ENCODE measurements around the gene ZNF396. TPM values are rescaled to one million over a fixed set of nuclear protein-coding genes. Genes with fewer than 3 reads are reported as not detected.
A peak's percentile ranks its signal among the peaks of the same experiment; 100 is the strongest.

The ZNF396 gene
- total and polyA plus RNA-seq, 2 donors (not counting 1 experiment from before 2014, with no cell fraction given): 0.40 to 3.2 TPM

- CTCF ChIA-PET: interaction anchor here (1.0 to 2.2 kb wide), 7 partner anchors 9 to 875 kb away, joined by 3 to 12 read pairs (median 4); no protein-coding TSS in a partner anchor
- no peaks in the 10 kb centered on the region for H3K79me2 ChIP-seq (ENCODE audit: control insufficient read depth, insufficient read depth, low read length)
- no peak overlapping the region for H3K27ac Mint-ChIP-seq
- H3K27me3 ChIP-seq (replicated peaks in 1 of 4; ENCODE audit: control extremely low read depth in 1 of 4, control insufficient read depth in 3 of 4, insufficient read depth in 4 of 4, low read length in 3 of 4): no peaks in the 10 kb centered on the region
- peaks cover 45% of the 10 kb centered on the region for H3K4me1 Mint-ChIP-seq
- H3K4me1 ChIP-seq (ENCODE audit: control insufficient read depth in 2 of 2, insufficient read depth in 2 of 2, low read length in 2 of 2): peaks cover 42 to 51% of the 10 kb centered on the region in 2 donors
- DNase-seq (peak; percentile 14), ATAC-seq (ENCODE audit: low read depth) (no peak)
- H2AFZ ChIP-seq (ENCODE audit: insufficient read depth, low read depth, low read length, poor library complexity, severe bottlenecking): no peak overlapping the region
- POLR2A ChIA-PET: no interaction called here
- H4K20me1 ChIP-seq (ENCODE audit: control insufficient read depth, insufficient read depth, low read length, poor library complexity, severe bottlenecking): no peaks in the 10 kb centered on the region
- H3K27me3 Mint-ChIP-seq: no peaks in the 10 kb centered on the region
- peaks cover 0 to 5% (median 0%) of the 10 kb centered on the region in 3 donors for H3K9me3 ChIP-seq (ENCODE audit: control extremely low read depth in 1 of 3, control insufficient read depth in 2 of 3, insufficient read depth in 1 of 3, low read length in 2 of 3)
- TF ChIP-seq EZH2 (IDR thresholded peaks at IDR 0.05; ENCODE audit: borderline replicate concordance, insufficient read depth, low read depth, low read length, poor library complexity, severe bottlenecking): no peak
- TF ChIP-seq, protein P1, sequence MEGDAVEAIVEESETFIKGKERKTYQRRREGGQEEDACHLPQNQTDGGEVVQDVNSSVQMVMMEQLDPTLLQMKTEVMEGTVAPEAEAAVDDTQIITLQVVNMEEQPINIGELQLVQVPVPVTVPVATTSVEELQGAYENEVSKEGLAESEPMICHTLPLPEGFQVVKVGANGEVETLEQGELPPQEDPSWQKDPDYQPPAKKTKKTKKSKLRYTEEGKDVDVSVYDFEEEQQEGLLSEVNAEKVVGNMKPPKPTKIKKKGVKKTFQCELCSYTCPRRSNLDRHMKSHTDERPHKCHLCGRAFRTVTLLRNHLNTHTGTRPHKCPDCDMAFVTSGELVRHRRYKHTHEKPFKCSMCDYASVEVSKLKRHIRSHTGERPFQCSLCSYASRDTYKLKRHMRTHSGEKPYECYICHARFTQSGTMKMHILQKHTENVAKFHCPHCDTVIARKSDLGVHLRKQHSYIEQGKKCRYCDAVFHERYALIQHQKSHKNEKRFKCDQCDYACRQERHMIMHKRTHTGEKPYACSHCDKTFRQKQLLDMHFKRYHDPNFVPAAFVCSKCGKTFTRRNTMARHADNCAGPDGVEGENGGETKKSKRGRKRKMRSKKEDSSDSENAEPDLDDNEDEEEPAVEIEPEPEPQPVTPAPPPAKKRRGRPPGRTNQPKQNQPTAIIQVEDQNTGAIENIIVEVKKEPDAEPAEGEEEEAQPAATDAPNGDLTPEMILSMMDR (IDR thresholded peaks at IDR 0.05): no peak
- H3K4me2 ChIP-seq (replicated peaks; ENCODE audit: low read depth, low read length, poor library complexity, severe bottlenecking): no peak overlapping the region
- 94% methylated on average over 3 of the region's 5 CpGs for WGBS (ENCODE audit: insufficient coverage)
- no peak overlapping the region for H3K4me3 ChIP-seq (ENCODE audit: control extremely low read depth in 1 of 5, extremely low read depth in 1 of 5, insufficient read depth in 1 of 5, low read depth in 2 of 5, low read length in 4 of 5)
- H3K9ac ChIP-seq (ENCODE audit: low read length): no peak overlapping the region
- intact Hi-C loops (cut with micrococcal nuclease): loop anchor here (1.0 to 10.0 kb wide), 6 partner anchors 23 to 541 kb away; partner anchors contain the start of gene INO80C
- H3K4me3 Mint-ChIP-seq: no peak overlapping the region
- H3K9me3 Mint-ChIP-seq (ENCODE audit: insufficient read depth): no peaks in the 10 kb centered on the region
- H3K36me3 ChIP-seq (replicated peaks in 1 of 2; ENCODE audit: control extremely low read depth in 1 of 2, control insufficient read depth in 1 of 2, extremely low read depth in 1 of 2, insufficient read depth in 2 of 2, low read length in 1 of 2): no peaks in the 10 kb centered on the region
- no peak overlapping the region for H3K27ac ChIP-seq (ENCODE audit: low read length in 2 of 2)
Observed at GRCh38 chr18:35408843-35409261, 31.7 kb upstream of the ZNF396 start.

- Histone ChIP-seq H3K79me2 (ENCODE audit: control insufficient read depth, insufficient read depth, low read length) (no peaks in the 10 kb centered on the region), H3K27me3 (replicated peaks in 1 of 4; ENCODE audit: control extremely low read depth in 1 of 4, control insufficient read depth in 3 of 4, insufficient read depth in 4 of 4, low read length in 3 of 4) (no peaks in the 10 kb centered on the region), H3K9ac (ENCODE audit: low read length) (no peak overlapping the region), H3K36me3 (replicated peaks in 1 of 2; ENCODE audit: control extremely low read depth in 1 of 2, control insufficient read depth in 1 of 2, extremely low read depth in 1 of 2, insufficient read depth in 2 of 2, low read length in 1 of 2) (no peaks in the 10 kb centered on the region), H3K4me3 (ENCODE audit: control extremely low read depth in 1 of 5, extremely low read depth in 1 of 5, insufficient read depth in 1 of 5, low read depth in 2 of 5, low read length in 4 of 5) (no peak overlapping the region), H3K4me2 (replicated peaks; ENCODE audit: low read depth, low read length, poor library complexity, severe bottlenecking) (no peak overlapping the region), H2AFZ (ENCODE audit: insufficient read depth, low read depth, low read length, poor library complexity, severe bottlenecking) (no peak overlapping the region), H3K4me1 (ENCODE audit: control insufficient read depth in 2 of 2, insufficient read depth in 2 of 2, low read length in 2 of 2) (peaks cover 39 to 48% of the 10 kb centered on the region in 2 donors), H3K27ac (ENCODE audit: low read length in 2 of 2) (no peak overlapping the region), H4K20me1 (ENCODE audit: control insufficient read depth, insufficient read depth, low read length, poor library complexity, severe bottlenecking) (no peaks in the 10 kb centered on the region), H3K9me3 (ENCODE audit: control extremely low read depth in 1 of 3, control insufficient read depth in 2 of 3, insufficient read depth in 1 of 3, low read length in 2 of 3) (peaks cover 0 to 5% (median 0%) of the 10 kb centered on the region in 3 donors)
- 96% methylated on average over 2 of the region's 5 CpGs for WGBS (ENCODE audit: insufficient coverage)
- Mint-ChIP-seq H3K27ac (no peak overlapping the region), H3K27me3 (no peaks in the 10 kb centered on the region), H3K4me3 (no peak overlapping the region), H3K9me3 (ENCODE audit: insufficient read depth) (no peaks in the 10 kb centered on the region), H3K4me1 (peaks cover 42% of the 10 kb centered on the region)
- intact Hi-C loops (cut with micrococcal nuclease): loop anchor here (1.0 to 10.0 kb wide), 6 partner anchors 22 to 542 kb away; partner anchors contain the start of gene INO80C
- ChIA-PET CTCF (interaction anchor here (0.7 to 2.2 kb wide), 25 partner anchors 9 to 876 kb away, joined by 3 to 12 read pairs (median 4); partner anchors contain the start of genes GALNT1 and INO80C), POLR2A (no interaction called here)
- DNase-seq (peak; percentile 79), ATAC-seq (ENCODE audit: low read depth) (peak; percentile 45)
- TF ChIP-seq, protein P1 (IDR thresholded peaks at IDR 0.05): peak; percentile 94
- no peak for TF ChIP-seq EZH2 (IDR thresholded peaks at IDR 0.05; ENCODE audit: borderline replicate concordance, insufficient read depth, low read depth, low read length, poor library complexity, severe bottlenecking)
Observed at GRCh38 chr18:35407871-35408481, 30.8 kb upstream of the ZNF396 start.

Data from B cell (primary cell).